Tongue (tissue), 2 donors: ENCODE results near the gene G3BP1. TPM values are rescaled to one million over a fixed set of nuclear protein-coding genes. Genes with fewer than 3 reads are reported as not detected.
"Not testable (repeated sequence)": the region's sequence is repeated elsewhere in the genome, so short reads cannot be mapped to it uniquely, and the experiment has no call there.

ENCODE experiments used
- DNase-seq: peaks from one replicate; pipeline ENCODE4 v3.0.0-alpha.2; 2015
- total RNA-seq: library from RNA; depleted of rRNA; stranded (reverse); fragments of >200 nt; gene quantifications from one replicate; pipeline ENCODE4 v1.2.3, GENCODE V29; 2014

G3BP1 gene
- total RNA-seq, 1 donor from 2014 or later, result 136 TPM

GRCh38 chr5:151799407-151799806 is 27.7 kb downstream of the G3BP1 start:
- DNase-seq, result no peak

GRCh38 chr5:151800532-151800931 is 28.8 kb downstream of the G3BP1 start:
- no peak for DNase-seq

GRCh38 chr5:151805414-151806223 is 33.9 kb downstream of the G3BP1 start:
- DNase-seq, result no peak

- no peak for DNase-seq
Observed at GRCh38 chr5:151808451-151809169, 36.9 kb downstream of the G3BP1 start.

GRCh38 chr5:151810449-151810848 is 38.7 kb downstream of the G3BP1 start:
- no peak for DNase-seq

GRCh38 chr5:151810897-151811296 is 39.1 kb downstream of the G3BP1 start:
- no peak for DNase-seq

- no peak for DNase-seq
Observed at GRCh38 chr5:151811593-151812321, 40.0 kb downstream of the G3BP1 start.

GRCh38 chr5:151812757-151813309 is 41.1 kb downstream of the G3BP1 start:
- DNase-seq, result no peak

GRCh38 chr5:151815051-151815450 is 43.3 kb downstream of the G3BP1 start:
- DNase-seq, result no peak

GRCh38 chr5:151819830-151820229 is 48.1 kb downstream of the G3BP1 start:
- no peak for DNase-seq

- DNase-seq, result no peak
Observed at GRCh38 chr5:151820271-151820670, 48.5 kb downstream of the G3BP1 start.

GRCh38 chr5:151820903-151821302 is 49.1 kb downstream of the G3BP1 start:
- DNase-seq, result no peak

GRCh38 chr5:151822141-151822540 is 50.4 kb downstream of the G3BP1 start:
- DNase-seq, result no peak

- peak; percentile 85 for DNase-seq
Observed at GRCh38 chr5:151825445-151825844, 53.7 kb downstream of the G3BP1 start.

GRCh38 chr5:151829370-151829769 is 57.6 kb downstream of the G3BP1 start:
- no peak for DNase-seq

- not testable (repeated sequence) for DNase-seq
Observed at GRCh38 chr5:151832843-151833242, 61.1 kb downstream of the G3BP1 start.

GRCh38 chr5:151846765-151847164 is 75.0 kb downstream of the G3BP1 start:
- no peak for DNase-seq

GRCh38 chr5:151847871-151848270 is 76.1 kb downstream of the G3BP1 start:
- no peak for DNase-seq

GRCh38 chr5:151855701-151856100 is 83.9 kb downstream of the G3BP1 start:
- no peak for DNase-seq

- DNase-seq, result no peak
Observed at GRCh38 chr5:151856861-151857260, 85.1 kb downstream of the G3BP1 start.

GRCh38 chr5:151860867-151861266 is 89.1 kb downstream of the G3BP1 start:
- DNase-seq, result not testable (repeated sequence)
